Measurements from ENCODE around the gene SLC7A8.
A peak's percentile ranks its signal among the peaks of the same experiment; 100 is the strongest.

Gene SLC7A8

DNA sequence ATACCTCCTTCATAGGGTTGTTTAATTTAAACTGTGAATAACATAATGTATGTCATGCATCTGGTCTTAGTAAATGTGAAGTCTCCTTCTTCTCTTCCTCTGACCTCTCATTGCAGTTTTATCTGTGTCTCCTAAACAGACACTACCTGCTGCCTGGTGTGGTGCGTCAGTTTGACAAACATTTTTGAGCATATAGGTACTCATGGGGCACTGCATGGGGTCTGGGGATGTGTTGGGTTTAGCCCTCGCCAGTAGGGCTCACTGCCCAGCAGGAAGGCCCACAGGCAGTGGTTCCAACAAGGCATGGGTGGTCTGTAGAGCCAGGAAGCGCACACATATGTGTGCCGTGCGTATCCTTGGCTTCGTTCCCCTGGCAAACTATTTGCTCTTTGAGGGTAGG lies 61.4 kb downstream of the SLC7A8 start:
- DNase-seq (ENCODE audit: extremely low spot score): no peak
- ChIA-PET CTCF (interaction anchor here (0.6 to 4.3 kb wide), 12 partner anchors 9 to 73 kb away, joined by 3 to 145 read pairs (median 8); partner anchors contain the start of gene SLC7A8), POLR2A (interaction anchor here (1.1 to 2.6 kb wide), 3 partner anchors 27 to 65 kb away, joined by 5 to 14 read pairs (median 10); partner anchors contain the start of genes ACIN1 and SLC7A8)

DNA sequence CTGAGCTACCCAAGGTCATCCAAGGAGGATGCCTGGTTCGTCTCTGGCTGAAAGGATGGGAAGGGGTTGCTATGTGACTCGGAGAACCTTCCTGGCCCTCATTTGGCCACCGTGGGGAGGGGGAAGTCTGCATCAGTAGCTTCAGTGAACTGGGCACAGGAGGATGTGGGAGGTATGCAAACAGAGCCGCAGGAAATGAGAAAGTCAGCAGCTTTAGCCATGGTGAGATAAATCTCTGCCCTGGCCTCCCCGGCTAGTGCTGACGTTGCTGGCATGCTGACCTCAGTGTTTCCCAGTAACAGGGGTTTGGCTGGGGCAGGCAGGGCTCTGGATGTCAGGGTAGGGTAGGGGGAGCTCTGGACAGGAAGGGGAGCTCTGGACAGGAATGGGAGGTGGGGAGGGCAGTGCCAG lies 62.1 kb downstream of the SLC7A8 start:
- no peak for TF ChIP-seq SP1 (IDR thresholded peaks at IDR 0.05)
- TF ChIP-seq SUZ12 (IDR thresholded peaks at IDR 0.05): no peak
- no peak for TF ChIP-seq TARDBP (IDR thresholded peaks at IDR 0.05)
- TF ChIP-seq ARNT (IDR thresholded peaks at IDR 0.05): no peak
- TF ChIP-seq L3MBTL2 (conservative IDR thresholded peaks at IDR 0.05): no peak
- no peak for TF ChIP-seq CTBP1 (IDR thresholded peaks at IDR 0.05; ENCODE audit: borderline replicate concordance)
- no peak for TF ChIP-seq ELF4 (IDR thresholded peaks at IDR 0.05)
- TF ChIP-seq FOXM1 (IDR thresholded peaks at IDR 0.05; ENCODE audit: borderline replicate concordance): no peak
- no peak for TF ChIP-seq BHLHE40 (IDR thresholded peaks at IDR 0.05; ENCODE audit: borderline replicate concordance)
- no peak for TF ChIP-seq LEF1 (IDR thresholded peaks at IDR 0.05; ENCODE audit: borderline replicate concordance)
- no peak for TF ChIP-seq NFRKB (IDR thresholded peaks at IDR 0.05)
- TF ChIP-seq ZNF384 (IDR thresholded peaks at IDR 0.05): no peak
- TF ChIP-seq HDGF (IDR thresholded peaks at IDR 0.05; ENCODE audit: borderline replicate concordance): no peak
- TF ChIP-seq FOXK2 (IDR thresholded peaks at IDR 0.05): no peak
- no peak for TF ChIP-seq FOXA1 (IDR thresholded peaks at IDR 0.05)
- TF ChIP-seq, protein P1, sequence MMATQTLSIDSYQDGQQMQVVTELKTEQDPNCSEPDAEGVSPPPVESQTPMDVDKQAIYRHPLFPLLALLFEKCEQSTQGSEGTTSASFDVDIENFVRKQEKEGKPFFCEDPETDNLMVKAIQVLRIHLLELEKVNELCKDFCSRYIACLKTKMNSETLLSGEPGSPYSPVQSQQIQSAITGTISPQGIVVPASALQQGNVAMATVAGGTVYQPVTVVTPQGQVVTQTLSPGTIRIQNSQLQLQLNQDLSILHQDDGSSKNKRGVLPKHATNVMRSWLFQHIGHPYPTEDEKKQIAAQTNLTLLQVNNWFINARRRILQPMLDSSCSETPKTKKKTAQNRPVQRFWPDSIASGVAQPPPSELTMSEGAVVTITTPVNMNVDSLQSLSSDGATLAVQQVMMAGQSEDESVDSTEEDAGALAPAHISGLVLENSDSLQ (IDR thresholded peaks at IDR 0.05): no peak
- DNase-seq (ENCODE audit: extremely low spot score): no peak
- POLR2A ChIA-PET: interaction anchor here (1.1 to 2.6 kb wide), 4 partner anchors 27 to 201 kb away, joined by 3 to 14 read pairs (median 8); partner anchors contain the start of genes ACIN1 and SLC7A8
- CTCF ChIA-PET: interaction anchor here (0.5 to 4.3 kb wide), 23 partner anchors 9 to 259 kb away, joined by 3 to 145 read pairs (median 7); partner anchors contain the start of genes ACIN1, C14orf119 and SLC7A8

More for the DNA sequence above, 61.4 kb downstream of the SLC7A8 start:
- TF ChIP-seq CTBP1 (IDR thresholded peaks at IDR 0.05; ENCODE audit: borderline replicate concordance): no peak
- no peak for TF ChIP-seq L3MBTL2 (conservative IDR thresholded peaks at IDR 0.05)
- no peak for TF ChIP-seq ELF4 (IDR thresholded peaks at IDR 0.05)
- TF ChIP-seq BHLHE40 (IDR thresholded peaks at IDR 0.05; ENCODE audit: borderline replicate concordance): no peak
- no peak for TF ChIP-seq FOXK2 (IDR thresholded peaks at IDR 0.05)
- no peak for TF ChIP-seq FOXM1 (IDR thresholded peaks at IDR 0.05; ENCODE audit: borderline replicate concordance)
- no peak for TF ChIP-seq ZNF384 (IDR thresholded peaks at IDR 0.05)
- TF ChIP-seq SUZ12 (IDR thresholded peaks at IDR 0.05): no peak
- no peak for TF ChIP-seq FOXA1 (IDR thresholded peaks at IDR 0.05)
- TF ChIP-seq NFRKB (IDR thresholded peaks at IDR 0.05): no peak
- TF ChIP-seq SP1 (IDR thresholded peaks at IDR 0.05): no peak
- no peak for TF ChIP-seq LEF1 (IDR thresholded peaks at IDR 0.05; ENCODE audit: borderline replicate concordance)
- no peak for TF ChIP-seq TARDBP (IDR thresholded peaks at IDR 0.05)
- TF ChIP-seq HDGF (IDR thresholded peaks at IDR 0.05; ENCODE audit: borderline replicate concordance): no peak
- TF ChIP-seq, protein P1 (IDR thresholded peaks at IDR 0.05): no peak
- no peak for TF ChIP-seq ARNT (IDR thresholded peaks at IDR 0.05)

DNA sequence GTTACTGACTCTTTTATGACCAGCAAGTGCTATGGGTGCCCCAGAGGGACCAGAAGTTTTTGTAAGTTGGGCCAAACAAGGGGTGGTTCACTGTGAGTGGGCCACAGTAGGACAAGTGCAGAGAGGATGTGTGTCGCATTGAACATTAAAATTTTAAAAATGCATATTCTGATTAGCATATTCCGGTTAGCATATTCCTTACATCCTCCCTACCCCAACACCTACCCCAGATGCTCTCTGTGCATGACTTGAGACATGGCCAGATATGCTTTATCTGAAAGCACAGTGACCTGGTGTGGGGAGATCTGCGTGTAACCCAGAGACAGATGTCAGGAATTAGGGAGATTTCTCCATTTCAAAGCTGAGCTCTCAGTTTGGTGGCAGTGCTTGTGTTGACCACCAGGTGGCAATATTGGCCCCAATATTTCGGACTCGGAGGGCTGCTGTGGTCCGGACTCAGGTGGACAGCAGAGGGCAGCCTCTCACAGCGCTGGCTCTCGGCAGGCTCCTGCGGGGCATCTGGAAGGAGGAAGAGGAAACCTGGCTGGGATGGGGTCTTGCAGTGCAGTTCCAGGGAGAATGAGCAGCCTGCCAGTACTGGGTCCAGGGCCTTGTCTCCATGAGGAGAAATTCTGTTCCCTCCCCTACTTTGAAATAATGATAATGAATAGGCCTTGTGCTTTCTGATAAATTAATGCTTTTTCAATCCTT lies 62.8 kb downstream of the SLC7A8 start:
- CTCF ChIA-PET: interaction anchor here (0.6 to 4.3 kb wide), 32 partner anchors 8 to 674 kb away, joined by 3 to 145 read pairs (median 6); partner anchors contain the start of genes ACIN1, C14orf119 and SLC7A8

DNA sequence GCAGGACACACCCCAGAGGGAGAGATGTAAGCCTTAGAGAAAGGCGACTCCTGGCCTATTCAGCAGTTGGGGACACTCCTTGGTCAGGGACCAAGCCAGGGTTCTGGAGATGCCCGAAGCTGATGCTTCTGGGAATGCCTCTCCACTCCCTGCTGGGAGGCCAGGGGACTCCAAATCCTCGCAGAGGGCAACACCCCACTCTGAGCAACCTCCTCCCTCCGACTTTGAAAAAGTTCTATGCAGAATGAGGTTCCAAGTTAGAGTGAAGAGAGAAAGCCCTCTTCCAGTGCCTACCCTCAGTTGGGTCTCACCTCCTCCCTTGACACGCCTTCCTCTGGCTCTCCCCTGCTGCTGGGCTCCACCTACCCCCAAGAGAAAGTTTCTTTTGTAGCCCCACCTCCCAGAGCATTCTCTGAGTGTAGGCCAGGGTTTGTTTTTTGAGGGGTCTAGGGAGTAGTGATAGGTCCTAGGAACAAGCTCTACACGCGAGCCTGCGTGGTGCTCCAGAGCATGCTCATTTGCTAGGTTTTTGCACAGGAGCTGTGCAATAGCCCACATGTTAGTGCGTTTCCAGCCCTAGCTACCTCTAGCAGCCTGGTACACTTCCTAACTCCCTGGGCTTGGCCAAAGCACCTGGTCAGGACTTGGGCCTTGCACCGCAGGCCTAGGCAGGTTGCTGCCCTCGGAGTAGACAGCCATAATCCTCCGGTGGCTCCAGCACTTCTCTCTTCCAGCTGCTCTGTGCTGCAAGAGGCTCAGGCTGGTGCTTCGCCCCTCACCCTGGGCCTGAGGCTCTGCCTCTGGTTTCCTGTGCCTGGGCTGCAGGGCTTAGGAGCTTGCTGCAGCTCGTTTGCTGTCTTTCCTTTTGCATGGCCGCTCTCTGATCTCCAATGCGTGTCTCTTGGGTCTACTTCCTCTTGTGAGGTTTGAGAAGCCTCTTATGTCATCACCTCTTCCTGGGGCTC lies 63.8 kb downstream of the SLC7A8 start:
- DNase-seq (ENCODE audit: extremely low spot score): no peak
- CTCF ChIA-PET: interaction anchor here (0.5 to 4.3 kb wide), 7 partner anchors 49 to 236 kb away, joined by 3 to 145 read pairs (median 5); partner anchors contain the start of gene SLC7A8
- POLR2A ChIA-PET: interaction anchor here (0.9 to 2.6 kb wide), 2 partner anchors 24 to 68 kb away, joined by 10 to 14 read pairs; partner anchors contain the start of genes ACIN1 and C14orf119
- no peak for TF ChIP-seq ELF4 (IDR thresholded peaks at IDR 0.05)
- TF ChIP-seq, protein P1 (IDR thresholded peaks at IDR 0.05): no peak
- TF ChIP-seq CTBP1 (IDR thresholded peaks at IDR 0.05; ENCODE audit: borderline replicate concordance): no peak
- no peak for TF ChIP-seq FOXK2 (IDR thresholded peaks at IDR 0.05)
- no peak for TF ChIP-seq TARDBP (IDR thresholded peaks at IDR 0.05)
- TF ChIP-seq ZNF384 (IDR thresholded peaks at IDR 0.05): no peak

More for the DNA sequence above, 62.8 kb downstream of the SLC7A8 start:
- TF ChIP-seq ZNF384 (IDR thresholded peaks at IDR 0.05): no peak
- POLR2A ChIA-PET: interaction anchor here (0.6 to 2.6 kb wide), 6 partner anchors 25 to 201 kb away, joined by 3 to 14 read pairs (median 8); partner anchors contain the start of genes ACIN1, C14orf119 and SLC7A8
- peak; percentile 94 for DNase-seq (ENCODE audit: extremely low spot score)

Data from HEK293T (cell line).